ENCODE data around the gene SEPHS1. TPM values are rescaled to one million over a fixed set of nuclear protein-coding genes. Genes with fewer than 3 reads are reported as not detected.

SEPHS1 gene
- polyA plus RNA-seq, 1 of the 3 experiments (the other 2 are of a cell fraction), result 64.8 TPM

DNA sequence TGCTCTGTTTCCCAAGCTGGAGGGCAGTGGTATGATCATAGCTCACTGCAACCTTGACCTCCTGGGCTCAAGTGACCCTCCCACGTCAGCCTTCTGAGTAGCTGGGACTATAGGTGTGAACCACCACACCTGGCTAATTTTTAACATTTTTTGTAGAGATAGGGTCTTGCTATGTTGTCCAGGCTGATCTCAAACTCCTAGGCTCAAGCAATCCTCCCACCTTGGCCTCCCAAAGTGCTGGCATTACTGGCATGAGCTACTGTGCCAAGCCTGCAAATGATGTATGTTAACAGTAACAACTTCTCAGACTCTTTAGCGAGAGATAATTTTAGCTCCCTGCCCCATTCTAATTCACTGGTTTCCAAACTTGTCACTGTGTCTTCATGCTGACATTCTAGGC lies 27.7 kb upstream of the SEPHS1 start:
- TF ChIP-seq, protein P1, sequence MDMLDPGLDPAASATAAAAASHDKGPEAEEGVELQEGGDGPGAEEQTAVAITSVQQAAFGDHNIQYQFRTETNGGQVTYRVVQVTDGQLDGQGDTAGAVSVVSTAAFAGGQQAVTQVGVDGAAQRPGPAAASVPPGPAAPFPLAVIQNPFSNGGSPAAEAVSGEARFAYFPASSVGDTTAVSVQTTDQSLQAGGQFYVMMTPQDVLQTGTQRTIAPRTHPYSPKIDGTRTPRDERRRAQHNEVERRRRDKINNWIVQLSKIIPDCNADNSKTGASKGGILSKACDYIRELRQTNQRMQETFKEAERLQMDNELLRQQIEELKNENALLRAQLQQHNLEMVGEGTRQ (IDR thresholded peaks at IDR 0.05; ENCODE audit: borderline replicate concordance, low read depth, low read length), result no peak
- TF ChIP-seq MXI1 (IDR thresholded peaks at IDR 0.05; ENCODE audit: low read depth, low read length) (no peak), RCOR1 (IDR thresholded peaks at IDR 0.05; ENCODE audit: low read length) (no peak)
- TF ChIP-seq, protein P2, sequence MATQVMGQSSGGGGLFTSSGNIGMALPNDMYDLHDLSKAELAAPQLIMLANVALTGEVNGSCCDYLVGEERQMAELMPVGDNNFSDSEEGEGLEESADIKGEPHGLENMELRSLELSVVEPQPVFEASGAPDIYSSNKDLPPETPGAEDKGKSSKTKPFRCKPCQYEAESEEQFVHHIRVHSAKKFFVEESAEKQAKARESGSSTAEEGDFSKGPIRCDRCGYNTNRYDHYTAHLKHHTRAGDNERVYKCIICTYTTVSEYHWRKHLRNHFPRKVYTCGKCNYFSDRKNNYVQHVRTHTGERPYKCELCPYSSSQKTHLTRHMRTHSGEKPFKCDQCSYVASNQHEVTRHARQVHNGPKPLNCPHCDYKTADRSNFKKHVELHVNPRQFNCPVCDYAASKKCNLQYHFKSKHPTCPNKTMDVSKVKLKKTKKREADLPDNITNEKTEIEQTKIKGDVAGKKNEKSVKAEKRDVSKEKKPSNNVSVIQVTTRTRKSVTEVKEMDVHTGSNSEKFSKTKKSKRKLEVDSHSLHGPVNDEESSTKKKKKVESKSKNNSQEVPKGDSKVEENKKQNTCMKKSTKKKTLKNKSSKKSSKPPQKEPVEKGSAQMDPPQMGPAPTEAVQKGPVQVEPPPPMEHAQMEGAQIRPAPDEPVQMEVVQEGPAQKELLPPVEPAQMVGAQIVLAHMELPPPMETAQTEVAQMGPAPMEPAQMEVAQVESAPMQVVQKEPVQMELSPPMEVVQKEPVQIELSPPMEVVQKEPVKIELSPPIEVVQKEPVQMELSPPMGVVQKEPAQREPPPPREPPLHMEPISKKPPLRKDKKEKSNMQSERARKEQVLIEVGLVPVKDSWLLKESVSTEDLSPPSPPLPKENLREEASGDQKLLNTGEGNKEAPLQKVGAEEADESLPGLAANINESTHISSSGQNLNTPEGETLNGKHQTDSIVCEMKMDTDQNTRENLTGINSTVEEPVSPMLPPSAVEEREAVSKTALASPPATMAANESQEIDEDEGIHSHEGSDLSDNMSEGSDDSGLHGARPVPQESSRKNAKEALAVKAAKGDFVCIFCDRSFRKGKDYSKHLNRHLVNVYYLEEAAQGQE (IDR thresholded peaks at IDR 0.05; ENCODE audit: low read depth, low read length), result no peak
- no peak overlapping the region for H3K4me2 ChIP-seq
- no peaks in the 10 kb centered on the region for H3K4me1 ChIP-seq (ENCODE audit: control insufficient read depth in 1 of 2, insufficient read depth in 2 of 2, low read depth in 1 of 2, low read length in 1 of 2)
- H3F3A ChIP-seq (replicated peaks; ENCODE audit: insufficient read depth), result no peaks in the 10 kb centered on the region
- H3K36me3 ChIP-seq (replicated peaks in 1 of 2; ENCODE audit: control insufficient read depth in 1 of 2, insufficient read depth in 2 of 2, low read length in 1 of 2), result no peaks in the 10 kb centered on the region
- H3K9me3 ChIP-seq, result no peaks in the 10 kb centered on the region
- H3K27me3 ChIP-seq (ENCODE audit: insufficient read depth), result no peaks in the 10 kb centered on the region
- H3K9me2 ChIP-seq, result no peaks in the 10 kb centered on the region
- no peak overlapping the region for H3K4me3 ChIP-seq (ENCODE audit: low read depth in 2 of 2, low read length in 1 of 2)
- POLR2A ChIA-PET, result interaction anchor here (0.6 kb wide), 2 partner anchors 15 to 542 kb away, joined by 3 read pairs; no protein-coding TSS in a partner anchor
- 47% methylated on average over 2 of the region's 2 CpGs for WGBS (ENCODE audit: low lambda C conversion rate)
- CTCF ChIA-PET, result interaction anchor here (0.9 to 9.1 kb wide), 6 partner anchors 23 to 274 kb away, joined by 3 to 116 read pairs (median 4); no protein-coding TSS in a partner anchor
- H3K27ac ChIP-seq (ENCODE audit: low read depth in 2 of 2, low read length in 1 of 2), result no peak overlapping the region
- H4K20me1 ChIP-seq (ENCODE audit: insufficient read depth), result no peaks in the 10 kb centered on the region
- no peak for DNase-seq
- H2AFZ ChIP-seq (ENCODE audit: low read depth), result no peak overlapping the region
- H3K79me2 ChIP-seq (ENCODE audit: insufficient read depth), result no peaks in the 10 kb centered on the region
- H3K9ac ChIP-seq, result no peak overlapping the region

GRCh38 chr10:13373644-13374043 lies 25.6 kb upstream of the SEPHS1 start:
- no peaks in the 10 kb centered on the region for H3K9me3 ChIP-seq
- H4K20me1 ChIP-seq (ENCODE audit: insufficient read depth), result no peaks in the 10 kb centered on the region
- H3K36me3 ChIP-seq (replicated peaks in 1 of 2; ENCODE audit: control insufficient read depth in 1 of 2, insufficient read depth in 2 of 2, low read length in 1 of 2), result no peaks in the 10 kb centered on the region
- no peaks in the 10 kb centered on the region for H3K4me1 ChIP-seq (ENCODE audit: control insufficient read depth in 1 of 2, insufficient read depth in 2 of 2, low read depth in 1 of 2, low read length in 1 of 2)
- no peak for DNase-seq
- H3K4me3 ChIP-seq (ENCODE audit: low read depth in 2 of 2, low read length in 1 of 2), result no peak overlapping the region
- no peaks in the 10 kb centered on the region for H3K27me3 ChIP-seq (ENCODE audit: insufficient read depth)
- H3K9me2 ChIP-seq, result no peaks in the 10 kb centered on the region
- H3F3A ChIP-seq (replicated peaks; ENCODE audit: insufficient read depth), result no peaks in the 10 kb centered on the region
- ChIA-PET CTCF (interaction anchor here (3.0 to 9.1 kb wide), 3 partner anchors 9 to 70 kb away, joined by 18 to 116 read pairs (median 49); no protein-coding TSS in a partner anchor), POLR2A (no interaction called here)
- 53% methylated on average over 2 of the region's 2 CpGs for WGBS (ENCODE audit: low lambda C conversion rate)
- H3K4me2 ChIP-seq, result no peak overlapping the region
- H3K27ac ChIP-seq (ENCODE audit: low read depth in 2 of 2, low read length in 1 of 2), result no peak overlapping the region
- no peak overlapping the region for H3K9ac ChIP-seq
- no peaks in the 10 kb centered on the region for H3K79me2 ChIP-seq (ENCODE audit: insufficient read depth)
- H2AFZ ChIP-seq (ENCODE audit: low read depth), result no peak overlapping the region
- TF ChIP-seq RCOR1 (IDR thresholded peaks at IDR 0.05; ENCODE audit: low read length) (no peak), TEAD4 (IDR thresholded peaks at IDR 0.05; ENCODE audit: borderline replicate concordance, insufficient read depth) (no peak), FOSL2 (IDR thresholded peaks at IDR 0.05; ENCODE audit: borderline replicate concordance, low read depth) (no peak), MAX (IDR thresholded peaks at IDR 0.05; ENCODE audit: low read depth) (no peak), JUND (IDR thresholded peaks at IDR 0.05) (no peak), RXRA (IDR thresholded peaks at IDR 0.05; ENCODE audit: borderline replicate concordance, low read depth) (no peak), POLR2AphosphoS5 (IDR thresholded peaks at IDR 0.05; ENCODE audit: low read depth, low read length) (no peak), MEF2A (IDR thresholded peaks at IDR 0.05; ENCODE audit: borderline replicate concordance, low read depth) (no peak), RFX5 (IDR thresholded peaks at IDR 0.05; ENCODE audit: low read length) (no peak), YY1 (IDR thresholded peaks at IDR 0.05; ENCODE audit: low read depth) (no peak), FOXM1 (IDR thresholded peaks at IDR 0.05; ENCODE audit: low read depth) (no peak), EP300 (IDR thresholded peaks at IDR 0.05; ENCODE audit: borderline replicate concordance in 1 of 2, low read depth in 1 of 2, low read length in 1 of 2) (no peak), TCF12 (IDR thresholded peaks at IDR 0.05) (no peak)
- TF ChIP-seq, protein P3, sequence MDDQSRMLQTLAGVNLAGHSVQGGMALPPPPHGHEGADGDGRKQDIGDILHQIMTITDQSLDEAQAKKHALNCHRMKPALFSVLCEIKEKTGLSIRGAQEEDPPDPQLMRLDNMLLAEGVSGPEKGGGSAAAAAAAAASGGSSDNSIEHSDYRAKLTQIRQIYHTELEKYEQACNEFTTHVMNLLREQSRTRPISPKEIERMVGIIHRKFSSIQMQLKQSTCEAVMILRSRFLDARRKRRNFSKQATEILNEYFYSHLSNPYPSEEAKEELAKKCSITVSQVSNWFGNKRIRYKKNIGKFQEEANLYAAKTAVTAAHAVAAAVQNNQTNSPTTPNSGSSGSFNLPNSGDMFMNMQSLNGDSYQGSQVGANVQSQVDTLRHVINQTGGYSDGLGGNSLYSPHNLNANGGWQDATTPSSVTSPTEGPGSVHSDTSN (IDR thresholded peaks at IDR 0.05), result no peak
- TF ChIP-seq, protein P4, sequence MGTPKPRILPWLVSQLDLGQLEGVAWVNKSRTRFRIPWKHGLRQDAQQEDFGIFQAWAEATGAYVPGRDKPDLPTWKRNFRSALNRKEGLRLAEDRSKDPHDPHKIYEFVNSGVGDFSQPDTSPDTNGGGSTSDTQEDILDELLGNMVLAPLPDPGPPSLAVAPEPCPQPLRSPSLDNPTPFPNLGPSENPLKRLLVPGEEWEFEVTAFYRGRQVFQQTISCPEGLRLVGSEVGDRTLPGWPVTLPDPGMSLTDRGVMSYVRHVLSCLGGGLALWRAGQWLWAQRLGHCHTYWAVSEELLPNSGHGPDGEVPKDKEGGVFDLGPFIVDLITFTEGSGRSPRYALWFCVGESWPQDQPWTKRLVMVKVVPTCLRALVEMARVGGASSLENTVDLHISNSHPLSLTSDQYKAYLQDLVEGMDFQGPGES (IDR thresholded peaks at IDR 0.05; ENCODE audit: low read depth, low read length), result no peak
- TF ChIP-seq, protein P1 (IDR thresholded peaks at IDR 0.05; ENCODE audit: borderline replicate concordance, low read depth, low read length), result no peak

Measured in SK-N-SH (cell line).